GM18870 (cell line): ENCODE data around the gene QDPR.

Source experiments
- ATAC-seq: cut with Tn5 transposase; IDR thresholded peaks from one replicate; pipeline ENCODE4 v1.9.1; 2021; ENCODE audit warnings: moderate library complexity; ENCODE audit not compliant: unreplicated experiment

QDPR gene

GRCh38 chr4:17436750-17437090 lies 75.2 kb downstream of the QDPR start:
- no peak for ATAC-seq
